GM18951 (cell line): Measurements from ENCODE around the gene INO80E.

Experiments used
- POLR2A ChIP-seq: IDR thresholded peaks from 4 replicates; pipeline ENCODE4 v1.6.1; 2011; ENCODE audit warnings: mild to moderate bottlenecking; ENCODE audit not compliant: insufficient read length, insufficient read depth; ENCODE audit errors: extremely low read depth
- in situ Hi-C: fragments of 300-500 bp; cut with MboI; formaldehyde crosslinking; loops from one replicate; pipeline ENCODE4 v1.12.0; 2022; ENCODE audit warnings: low sequenced_read_pairs, mixed read lengths, inconsistent platforms; ENCODE audit not compliant: unreplicated experiment

The INO80E gene

GRCh38 chr16:30030011-30030685 is 34.1 kb downstream of the INO80E start:
- in situ Hi-C loops: loop anchor here (25.0 kb wide), 1 partner anchor 918 kb away; no protein-coding TSS in a partner anchor
- no peak for TF ChIP-seq POLR2A

- no peak for TF ChIP-seq POLR2A
- in situ Hi-C loops: loop anchor here (25.0 kb wide), 1 partner anchor 919 kb away; no protein-coding TSS in a partner anchor
Observed at GRCh38 chr16:30030841-30031413, 34.9 kb downstream of the INO80E start, which contains the start of gene TLCD3B. TLCD3B (minus strand) TSS chr16:30031271; CDS start chr16:30030527, 744 bp downstream.

DNA sequence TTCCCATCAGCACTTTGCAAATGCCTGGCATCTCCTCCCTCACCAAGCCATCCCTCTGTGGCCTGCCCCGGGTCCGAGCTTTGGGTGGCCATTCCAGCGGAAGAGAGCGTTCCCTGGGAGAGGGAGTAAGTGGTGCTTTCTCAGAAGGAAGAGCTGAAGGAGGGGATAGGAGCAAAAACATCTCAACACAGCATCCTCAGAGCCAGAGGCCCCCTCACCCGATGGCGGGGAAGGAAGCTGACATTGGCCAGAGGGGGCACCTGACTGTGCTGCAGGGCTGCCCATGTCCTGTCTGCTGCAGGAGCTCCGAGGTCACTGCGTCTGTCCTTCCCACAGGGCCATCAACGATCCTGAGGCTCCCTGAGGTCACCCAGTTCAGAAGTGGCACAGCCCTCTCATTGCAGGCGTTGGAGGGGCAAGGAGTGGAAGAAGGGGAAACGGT is 35.5 kb downstream of the INO80E start:
- no peak for TF ChIP-seq POLR2A
- in situ Hi-C loops: loop anchor here (25.0 kb wide), 1 partner anchor 919 kb away; no protein-coding TSS in a partner anchor

- TF ChIP-seq POLR2A: no peak
- in situ Hi-C loops: loop anchor here (25.0 kb wide), 1 partner anchor 920 kb away; no protein-coding TSS in a partner anchor
Observed at GRCh38 chr16:30032083-30032819, 36.2 kb downstream of the INO80E start.

GRCh38 chr16:30033270-30033669 is 37.2 kb downstream of the INO80E start:
- in situ Hi-C loops: loop anchor here (25.0 kb wide), 1 partner anchor 921 kb away; no protein-coding TSS in a partner anchor
- TF ChIP-seq POLR2A: no peak

DNA sequence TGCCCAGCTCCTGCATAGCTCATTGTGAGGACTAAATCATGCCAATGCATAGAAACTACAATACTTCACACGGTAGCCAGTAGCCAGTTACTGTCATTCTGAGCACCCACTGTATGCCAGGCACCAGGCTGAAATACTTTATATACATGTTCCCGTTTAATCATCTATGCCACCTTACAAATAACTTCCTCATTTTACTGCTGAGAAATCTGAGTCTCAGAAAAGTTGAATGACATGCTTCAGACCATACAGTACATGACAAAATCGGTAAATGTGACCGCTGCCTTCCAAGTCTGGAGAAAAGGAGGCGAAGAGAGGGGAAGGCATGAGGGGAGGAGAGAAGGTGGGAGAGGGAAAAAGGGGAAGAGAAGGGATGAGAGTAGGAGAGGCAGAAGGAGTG is 44.2 kb downstream of the INO80E start:
- in situ Hi-C loops: loop anchor here (25.0 kb wide), 1 partner anchor 928 kb away; no protein-coding TSS in a partner anchor
- no peak for TF ChIP-seq POLR2A

DNA sequence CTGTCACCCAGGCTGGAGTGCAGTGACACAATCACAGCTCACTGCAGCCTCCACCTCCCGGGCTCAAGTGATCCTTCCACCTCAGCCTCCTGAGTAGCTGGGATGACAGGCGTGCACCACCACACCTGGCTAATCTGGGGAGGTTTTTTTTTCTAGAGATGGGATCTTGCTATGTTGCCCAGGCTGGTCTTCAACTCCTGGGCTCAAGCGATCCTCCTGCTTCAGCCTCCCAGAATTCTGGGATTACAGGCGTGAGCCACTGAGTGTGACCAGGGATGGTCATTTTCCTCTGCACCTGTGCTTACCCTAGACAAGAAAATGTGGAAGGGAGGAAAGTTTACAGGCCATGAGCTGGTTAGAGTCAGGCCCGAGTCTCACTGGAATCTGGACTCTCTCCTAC is 44.6 kb downstream of the INO80E start:
- in situ Hi-C loops: loop anchor here (25.0 kb wide), 1 partner anchor 928 kb away; no protein-coding TSS in a partner anchor

DNA sequence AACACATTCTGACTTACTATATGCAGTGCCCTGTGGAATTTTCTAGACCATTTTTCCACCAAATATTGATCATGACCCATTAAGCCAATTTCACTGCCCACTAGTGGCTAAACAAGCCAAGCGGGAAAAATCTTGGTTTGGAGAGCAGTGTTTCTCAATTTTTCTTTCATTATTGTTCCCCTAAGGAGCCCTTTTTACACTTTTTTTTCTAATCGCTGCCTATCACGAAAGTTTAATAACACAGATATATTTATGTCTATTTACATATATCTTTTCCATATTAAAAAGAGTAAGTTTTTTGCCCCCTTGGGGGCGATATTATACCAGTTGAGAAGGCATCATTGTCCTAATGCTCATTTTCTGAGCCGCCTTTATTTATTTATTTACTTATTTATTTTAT is 45.8 kb downstream of the INO80E start:
- in situ Hi-C loops: loop anchor here (25.0 kb wide), 1 partner anchor 930 kb away; no protein-coding TSS in a partner anchor
- no peak for TF ChIP-seq POLR2A

GRCh38 chr16:30046178-30046577 is 50.1 kb downstream of the INO80E start:
- TF ChIP-seq POLR2A: no peak
- in situ Hi-C loops: loop anchor here (25.0 kb wide), 1 partner anchor 934 kb away; no protein-coding TSS in a partner anchor

- in situ Hi-C loops: loop anchor here (25.0 kb wide), 1 partner anchor 934 kb away; no protein-coding TSS in a partner anchor
Observed at GRCh38 chr16:30046588-30046987, 50.5 kb downstream of the INO80E start.

GRCh38 chr16:30049871-30050270 is 53.8 kb downstream of the INO80E start:
- no peak for TF ChIP-seq POLR2A
- in situ Hi-C loops: loop anchor here (25.0 kb wide), 1 partner anchor 938 kb away; no protein-coding TSS in a partner anchor

More at GRCh38 chr16:30046588-30046987, 50.5 kb downstream of the INO80E start:
- TF ChIP-seq POLR2A: no peak

GRCh38 chr16:30051518-30051917 is 55.5 kb downstream of the INO80E start:
- in situ Hi-C loops: no loop called here
- no peak for TF ChIP-seq POLR2A
